ENCODE results near the gene CDH20.

GRCh38 chr18:61466736-61467135 lies 133.5 kb downstream of the CDH20 start:
- TF ChIP-seq, protein P1, sequence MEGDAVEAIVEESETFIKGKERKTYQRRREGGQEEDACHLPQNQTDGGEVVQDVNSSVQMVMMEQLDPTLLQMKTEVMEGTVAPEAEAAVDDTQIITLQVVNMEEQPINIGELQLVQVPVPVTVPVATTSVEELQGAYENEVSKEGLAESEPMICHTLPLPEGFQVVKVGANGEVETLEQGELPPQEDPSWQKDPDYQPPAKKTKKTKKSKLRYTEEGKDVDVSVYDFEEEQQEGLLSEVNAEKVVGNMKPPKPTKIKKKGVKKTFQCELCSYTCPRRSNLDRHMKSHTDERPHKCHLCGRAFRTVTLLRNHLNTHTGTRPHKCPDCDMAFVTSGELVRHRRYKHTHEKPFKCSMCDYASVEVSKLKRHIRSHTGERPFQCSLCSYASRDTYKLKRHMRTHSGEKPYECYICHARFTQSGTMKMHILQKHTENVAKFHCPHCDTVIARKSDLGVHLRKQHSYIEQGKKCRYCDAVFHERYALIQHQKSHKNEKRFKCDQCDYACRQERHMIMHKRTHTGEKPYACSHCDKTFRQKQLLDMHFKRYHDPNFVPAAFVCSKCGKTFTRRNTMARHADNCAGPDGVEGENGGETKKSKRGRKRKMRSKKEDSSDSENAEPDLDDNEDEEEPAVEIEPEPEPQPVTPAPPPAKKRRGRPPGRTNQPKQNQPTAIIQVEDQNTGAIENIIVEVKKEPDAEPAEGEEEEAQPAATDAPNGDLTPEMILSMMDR (IDR thresholded peaks at IDR 0.05) = no peak
- TF ChIP-seq POLR2A (IDR thresholded peaks at IDR 0.05) = no peak

All from uterus (tissue), 2 donors.